Measurements from ENCODE around the gene ZMIZ1.

- TF ChIP-seq, protein P1, sequence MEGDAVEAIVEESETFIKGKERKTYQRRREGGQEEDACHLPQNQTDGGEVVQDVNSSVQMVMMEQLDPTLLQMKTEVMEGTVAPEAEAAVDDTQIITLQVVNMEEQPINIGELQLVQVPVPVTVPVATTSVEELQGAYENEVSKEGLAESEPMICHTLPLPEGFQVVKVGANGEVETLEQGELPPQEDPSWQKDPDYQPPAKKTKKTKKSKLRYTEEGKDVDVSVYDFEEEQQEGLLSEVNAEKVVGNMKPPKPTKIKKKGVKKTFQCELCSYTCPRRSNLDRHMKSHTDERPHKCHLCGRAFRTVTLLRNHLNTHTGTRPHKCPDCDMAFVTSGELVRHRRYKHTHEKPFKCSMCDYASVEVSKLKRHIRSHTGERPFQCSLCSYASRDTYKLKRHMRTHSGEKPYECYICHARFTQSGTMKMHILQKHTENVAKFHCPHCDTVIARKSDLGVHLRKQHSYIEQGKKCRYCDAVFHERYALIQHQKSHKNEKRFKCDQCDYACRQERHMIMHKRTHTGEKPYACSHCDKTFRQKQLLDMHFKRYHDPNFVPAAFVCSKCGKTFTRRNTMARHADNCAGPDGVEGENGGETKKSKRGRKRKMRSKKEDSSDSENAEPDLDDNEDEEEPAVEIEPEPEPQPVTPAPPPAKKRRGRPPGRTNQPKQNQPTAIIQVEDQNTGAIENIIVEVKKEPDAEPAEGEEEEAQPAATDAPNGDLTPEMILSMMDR (IDR thresholded peaks at IDR 0.05; ENCODE audit: low read depth, low read length, missing input control): no peak
- TF ChIP-seq RXRA (IDR thresholded peaks at IDR 0.05) (no peak), NR2F2 (IDR thresholded peaks at IDR 0.05) (no peak), MAX (IDR thresholded peaks at IDR 0.05) (no peak), RAD21 (IDR thresholded peaks at IDR 0.05) (no peak)
Measured at GRCh38 chr10:79355420-79356017, 286.8 kb downstream of the ZMIZ1 start.
